ENCODE measurements around the gene BYSL.

GRCh38 chr6:41935193-41935574 lies 13.9 kb downstream of the BYSL start:
- TF ChIP-seq CTCF (IDR thresholded peaks at IDR 0.05), result no peak
- no peak for TF ChIP-seq FOXS1 (CRISPR knock-in tag; IDR thresholded peaks at IDR 0.05)
- TF ChIP-seq REST (IDR thresholded peaks at IDR 0.05), result no peak
- no peak for TF ChIP-seq ELK1 (IDR thresholded peaks at IDR 0.05; ENCODE audit: low read depth, low read length)
- TF ChIP-seq POLR2A (IDR thresholded peaks at IDR 0.05; ENCODE audit: low read length), result no peak
- no peak for TF ChIP-seq JUNB (IDR thresholded peaks at IDR 0.05)
- TF ChIP-seq EP300 (IDR thresholded peaks at IDR 0.05), result no peak
- no peak for TF ChIP-seq POLR2AphosphoS2 (conservative IDR thresholded peaks at IDR 0.05; ENCODE audit: low read length)
- no peak for TF ChIP-seq HDAC2 (IDR thresholded peaks at IDR 0.05)
